Esophagus mucosa (tissue), 1 donor: Measurements from ENCODE around the gene KIRREL2. TPM values are rescaled to one million over a fixed set of nuclear protein-coding genes. Genes with fewer than 3 reads are reported as not detected.

Experiments
- total RNA-seq: library from RNA; stranded (reverse); gene quantifications from one replicate; pipeline ENCODE4 v1.2.4, GENCODE V29; 2023
- donor health status: DM: yes; HTN: yes; CAD: no.

The KIRREL2 gene
- total RNA-seq, 1 donor from 2014 or later, result 0.24 TPM

Other genes with a start within 250 kb of the KIRREL2 start
- gene HAUS5, start 244.2 kb upstream of the KIRREL2 start, total RNA-seq, result 15.4 TPM
- 52.7 TPM for gene RBM42, start 227.9 kb upstream of the KIRREL2 start, total RNA-seq
- 2.2 TPM for gene ETV2, start 215.2 kb upstream of the KIRREL2 start, total RNA-seq
- gene COX6B1, start 208.6 kb upstream of the KIRREL2 start, total RNA-seq, result 553 TPM
- 3.8 TPM for gene UPK1A, start 190.4 kb upstream of the KIRREL2 start, total RNA-seq
- not detected for gene ZBTB32, start 152.4 kb upstream of the KIRREL2 start, total RNA-seq
- 21.1 TPM for gene KMT2B, start 138.9 kb upstream of the KIRREL2 start, total RNA-seq
- gene IGFLR1, start 114.5 kb upstream of the KIRREL2 start, total RNA-seq, result 2.4 TPM
- gene U2AF1L4, start 111.5 kb upstream of the KIRREL2 start, total RNA-seq, result 10.1 TPM
- 56.9 TPM for gene PSENEN, start 111.3 kb upstream of the KIRREL2 start, total RNA-seq
- gene LIN37, start 108.3 kb upstream of the KIRREL2 start, total RNA-seq, result 3.0 TPM
- gene HSPB6, start 99.9 kb upstream of the KIRREL2 start, total RNA-seq, result 2.6 TPM
- 14.7 TPM for gene PROSER3, start 98.7 kb upstream of the KIRREL2 start, total RNA-seq
- gene ARHGAP33, start 81.3 kb upstream of the KIRREL2 start, total RNA-seq, result 3.9 TPM
- not detected for gene PRODH2, start 44.1 kb upstream of the KIRREL2 start, total RNA-seq
- not detected for gene NPHS1, start 4.4 kb upstream of the KIRREL2 start, total RNA-seq
- gene APLP1, start 11.7 kb downstream of the KIRREL2 start, total RNA-seq, result 0.84 TPM
- 4.2 TPM for gene NFKBID, start 43.6 kb downstream of the KIRREL2 start, total RNA-seq
- 0.96 TPM for gene HCST, start 45.6 kb downstream of the KIRREL2 start, total RNA-seq
- 4.1 TPM for gene TYROBP, start 51.4 kb downstream of the KIRREL2 start, total RNA-seq
- 7.7 TPM for gene LRFN3, start 79.5 kb downstream of the KIRREL2 start, total RNA-seq
- 10.2 TPM for gene SDHAF1, start 138.3 kb downstream of the KIRREL2 start, total RNA-seq
- gene SYNE4, start 151.9 kb downstream of the KIRREL2 start, total RNA-seq, result 0.88 TPM
- gene ALKBH6, start 157.3 kb downstream of the KIRREL2 start, total RNA-seq, result 12.3 TPM
- 1.3 TPM for gene CLIP3, start 176.0 kb downstream of the KIRREL2 start, total RNA-seq
- 3.0 TPM for gene THAP8, start 197.4 kb downstream of the KIRREL2 start, total RNA-seq
- 2.4 TPM for gene WDR62, start 198.0 kb downstream of the KIRREL2 start, total RNA-seq